SH-SY5Y (cell line): Measurements from ENCODE around the gene IARS1.

Source experiments
- GATA2 ChIP-seq: IDR thresholded peaks from 2 replicates; pipeline ENCODE4 v1.6.1; 2011; ENCODE audit warnings: mild to moderate bottlenecking, low read depth, low read length
- GATA3 ChIP-seq: IDR thresholded peaks from 2 replicates; pipeline ENCODE4 v1.6.1; 2011; ENCODE audit warnings: low read depth, mild to moderate bottlenecking, low read length, moderate library complexity

The IARS1 gene

DNA sequence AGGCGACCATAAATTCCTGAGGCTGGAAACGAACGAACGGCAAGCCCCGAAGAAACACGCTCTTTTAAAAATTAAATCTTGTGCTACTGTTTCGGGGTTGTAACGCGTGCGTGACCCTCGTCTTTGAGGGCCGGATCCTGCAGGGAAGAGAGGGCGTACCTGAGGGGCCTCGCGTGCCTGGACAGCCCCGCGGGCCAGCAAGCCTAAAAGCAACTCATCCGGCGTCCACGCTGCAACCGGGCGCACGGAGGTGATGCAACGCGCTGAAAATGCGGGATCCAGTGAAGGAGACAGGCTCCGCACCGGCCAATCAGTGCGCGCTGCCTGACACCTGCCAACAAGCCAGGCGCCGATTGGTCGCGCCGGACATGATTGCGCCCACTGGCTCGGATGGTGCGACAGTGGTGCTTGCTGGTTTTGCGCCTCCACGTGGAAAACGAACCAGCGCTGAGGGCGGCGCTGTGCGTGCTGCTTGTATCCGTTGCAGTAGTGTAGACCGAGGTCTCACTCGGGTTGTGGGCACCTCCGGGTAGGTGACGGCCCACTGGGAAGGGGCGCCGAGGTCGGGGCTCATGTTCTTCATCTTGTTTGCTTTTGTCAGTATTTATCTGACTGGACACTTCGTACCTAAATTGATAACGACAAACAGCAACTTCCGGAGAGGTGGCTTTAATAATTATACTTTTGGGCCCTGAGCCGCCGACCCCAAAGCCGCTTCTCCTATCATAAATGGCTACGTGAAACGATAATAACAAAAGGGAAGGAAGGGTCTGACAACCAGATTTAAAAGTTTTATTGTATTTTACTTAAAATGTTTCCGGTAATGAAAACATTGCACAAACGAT lies at the start of gene IARS1:
Gene IARS1, minus strand, starts transcription at position 246 of the 845 bp plus-strand sequence. CDS start 4,278 bp downstream, outside the sequence.
- TF ChIP-seq GATA2: no peak
- no peak for TF ChIP-seq GATA3

DNA sequence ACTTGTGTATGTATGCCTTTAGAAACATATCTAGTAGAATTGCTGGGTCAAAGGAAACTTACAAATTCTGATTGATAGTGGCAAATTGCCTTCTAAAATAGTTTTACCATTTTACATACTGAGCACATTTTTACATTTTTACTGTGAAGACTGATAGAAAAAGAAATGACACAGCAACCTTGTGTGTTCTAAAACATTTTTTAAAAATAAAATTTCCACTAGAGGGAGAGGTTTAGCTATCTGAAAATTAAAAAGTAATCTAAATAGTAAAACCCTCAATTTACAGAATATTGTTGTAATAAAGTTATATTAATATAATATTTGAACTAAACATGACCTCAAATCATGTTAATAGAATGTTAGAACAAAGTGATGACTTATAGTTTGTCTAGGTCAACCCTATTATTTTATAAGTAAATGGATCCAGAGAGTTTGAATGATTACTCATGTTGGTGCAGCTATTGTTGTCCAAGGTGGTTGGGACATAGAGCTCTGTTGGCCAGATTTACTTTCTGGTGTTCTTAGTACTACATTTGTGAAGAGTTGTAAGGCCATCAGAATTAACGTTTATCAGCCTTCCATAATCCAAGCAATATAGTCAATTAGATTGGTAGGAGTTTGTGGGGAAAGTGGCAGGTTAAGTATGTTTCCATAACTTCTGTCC lies 49.5 kb upstream of the IARS1 start:
- TF ChIP-seq GATA2: no peak
- TF ChIP-seq GATA3: no peak

DNA sequence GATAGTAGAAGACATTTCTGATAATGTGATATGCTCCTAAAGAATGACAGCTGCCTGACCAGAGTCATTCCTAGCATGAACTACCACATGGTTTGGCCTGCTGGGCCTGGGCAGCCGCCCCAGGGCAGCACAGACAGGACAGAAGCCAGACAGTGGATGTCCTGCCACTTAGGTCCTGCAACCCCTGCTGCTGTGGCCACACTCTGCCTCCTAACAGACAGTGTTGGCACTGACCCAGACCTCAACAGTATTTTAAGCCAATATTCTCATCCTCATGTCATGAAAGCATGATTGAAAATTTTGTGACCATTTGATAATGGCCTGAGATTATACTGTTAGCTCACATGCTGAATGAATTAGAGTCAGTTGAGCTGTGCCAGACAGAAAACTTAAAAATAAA lies 48.1 kb upstream of the IARS1 start:
- peak; percentile 83 for TF ChIP-seq GATA3
- TF ChIP-seq GATA2: peak; percentile 86

DNA sequence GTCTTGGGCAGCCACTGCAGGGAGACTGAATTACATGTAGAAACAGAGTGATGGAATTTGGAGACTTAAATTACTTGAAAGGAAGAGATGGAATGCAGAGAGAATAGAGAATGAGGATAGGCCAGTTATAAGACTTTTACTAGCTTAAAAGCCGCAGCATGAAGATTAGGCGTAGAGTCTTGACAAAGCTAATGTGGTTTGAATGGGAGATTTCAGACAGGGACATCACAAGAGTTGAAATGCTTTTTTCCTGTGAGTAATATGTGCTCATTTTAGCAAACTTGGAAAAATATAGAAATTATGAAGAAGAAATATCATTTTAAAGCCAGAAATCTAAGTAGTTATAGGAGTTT lies 39.8 kb upstream of the IARS1 start:
- TF ChIP-seq GATA3 (peak; percentile 6; the same call in 1 of the 2 replicates), GATA2 (no peak)

DNA sequence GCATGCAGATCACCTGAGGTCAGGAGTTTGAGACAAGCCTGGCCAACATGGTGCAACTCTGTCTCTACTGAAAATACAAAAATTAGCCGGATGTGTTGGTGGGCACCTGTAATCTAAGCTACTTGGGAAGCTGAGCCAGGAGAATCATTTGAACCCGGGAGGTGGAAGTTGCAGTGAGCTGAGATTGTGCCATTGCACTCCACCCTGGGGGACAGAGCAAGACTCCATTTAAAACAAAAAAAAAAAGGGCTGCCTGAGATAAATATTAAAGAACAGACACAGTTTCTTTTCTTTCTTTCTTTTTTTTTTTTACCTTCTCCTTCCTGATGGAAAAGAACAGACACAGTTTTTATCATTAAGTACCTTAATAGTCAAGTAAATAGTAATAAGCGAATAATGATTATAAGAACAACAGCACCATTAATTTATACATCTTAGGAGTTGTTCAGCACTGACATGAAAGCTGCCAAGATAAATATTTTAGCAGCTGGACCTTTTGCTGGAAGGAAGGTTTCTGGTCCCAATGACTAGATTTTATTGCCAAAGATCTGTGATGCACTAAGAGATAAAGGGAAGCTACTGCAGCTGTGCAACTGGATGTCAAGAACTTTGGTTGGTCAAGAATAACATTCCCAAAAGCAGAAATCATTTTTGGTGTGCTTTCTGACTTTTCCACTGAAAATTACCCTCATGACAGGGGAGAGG lies 39.2 kb upstream of the IARS1 start:
- peak; percentile 71; the same call in 1 of the 2 replicates for TF ChIP-seq GATA3
- peak; percentile 75 for TF ChIP-seq GATA2

DNA sequence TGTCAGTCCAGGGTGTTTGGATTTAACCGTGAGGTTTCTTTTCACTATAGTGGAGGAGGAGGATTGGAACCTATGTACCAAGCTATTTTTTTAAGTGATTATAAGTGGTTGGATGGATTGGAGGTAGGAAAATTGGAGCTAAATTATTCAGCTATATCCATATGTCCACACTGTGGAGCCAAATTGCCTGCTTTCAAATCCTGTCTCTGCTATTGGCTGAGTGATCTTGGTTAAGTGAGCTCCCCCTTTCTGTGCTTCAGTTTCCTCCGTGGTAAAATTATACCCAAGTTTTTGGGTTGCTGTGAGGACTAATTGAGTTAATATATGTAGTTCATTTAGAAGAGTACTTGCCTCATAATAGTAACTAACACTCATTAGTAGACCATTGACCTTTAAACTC lies 34.7 kb upstream of the IARS1 start:
- no peak for TF ChIP-seq GATA3
- no peak for TF ChIP-seq GATA2

DNA sequence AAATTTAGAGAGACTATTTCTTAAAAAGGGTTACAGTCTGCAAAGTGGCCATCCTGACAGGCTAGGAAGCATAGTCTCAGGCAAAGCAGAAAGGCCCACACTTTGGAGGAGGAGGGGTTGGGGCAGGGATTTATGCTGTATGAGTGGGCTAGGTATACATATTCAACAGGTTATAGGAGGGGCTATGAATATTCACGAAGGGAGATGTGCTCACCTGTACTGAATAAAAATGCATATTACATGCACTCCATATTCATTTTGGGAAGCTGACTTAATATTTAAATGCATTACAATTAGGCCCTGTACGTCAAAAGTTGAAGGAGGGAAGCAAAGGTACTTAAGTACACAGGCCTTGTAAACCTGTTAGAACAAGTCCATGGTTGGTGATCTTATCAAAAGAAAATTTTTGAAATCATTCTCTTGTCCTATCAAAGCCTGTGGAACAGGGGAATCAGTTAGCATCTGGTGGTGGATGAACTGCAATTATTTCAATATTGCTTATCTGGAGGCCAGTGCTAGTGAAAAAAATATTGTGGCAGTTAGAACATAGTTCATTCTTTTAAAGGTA lies 33.9 kb upstream of the IARS1 start:
- TF ChIP-seq GATA2 (no peak), GATA3 (no peak)

DNA sequence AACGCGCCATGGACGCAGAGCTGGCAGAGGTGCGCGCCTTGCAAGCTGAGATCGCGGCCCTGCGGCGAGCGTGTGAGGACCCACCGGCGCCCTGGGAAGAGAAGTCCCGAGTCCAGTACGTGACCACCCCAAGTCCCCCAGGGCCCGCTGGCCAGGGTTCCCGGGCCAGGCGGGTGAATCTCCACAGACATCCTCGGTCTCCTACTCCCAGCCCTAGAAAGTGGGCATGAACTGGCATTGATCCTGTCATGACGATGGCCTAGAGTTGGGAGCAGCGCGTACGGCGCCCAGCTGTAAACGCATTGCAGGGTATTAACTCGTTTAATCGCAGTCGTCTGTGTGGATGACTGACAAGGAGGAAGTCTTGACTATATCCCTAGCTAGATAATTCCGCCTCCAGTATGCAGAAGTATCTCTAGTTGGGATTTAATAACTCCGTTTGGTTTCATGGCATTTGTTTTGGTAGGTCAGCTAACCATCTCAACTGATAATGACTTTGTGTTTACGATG lies 32.5 kb upstream of the IARS1 start:
- TF ChIP-seq GATA2: no peak
- no peak for TF ChIP-seq GATA3

DNA sequence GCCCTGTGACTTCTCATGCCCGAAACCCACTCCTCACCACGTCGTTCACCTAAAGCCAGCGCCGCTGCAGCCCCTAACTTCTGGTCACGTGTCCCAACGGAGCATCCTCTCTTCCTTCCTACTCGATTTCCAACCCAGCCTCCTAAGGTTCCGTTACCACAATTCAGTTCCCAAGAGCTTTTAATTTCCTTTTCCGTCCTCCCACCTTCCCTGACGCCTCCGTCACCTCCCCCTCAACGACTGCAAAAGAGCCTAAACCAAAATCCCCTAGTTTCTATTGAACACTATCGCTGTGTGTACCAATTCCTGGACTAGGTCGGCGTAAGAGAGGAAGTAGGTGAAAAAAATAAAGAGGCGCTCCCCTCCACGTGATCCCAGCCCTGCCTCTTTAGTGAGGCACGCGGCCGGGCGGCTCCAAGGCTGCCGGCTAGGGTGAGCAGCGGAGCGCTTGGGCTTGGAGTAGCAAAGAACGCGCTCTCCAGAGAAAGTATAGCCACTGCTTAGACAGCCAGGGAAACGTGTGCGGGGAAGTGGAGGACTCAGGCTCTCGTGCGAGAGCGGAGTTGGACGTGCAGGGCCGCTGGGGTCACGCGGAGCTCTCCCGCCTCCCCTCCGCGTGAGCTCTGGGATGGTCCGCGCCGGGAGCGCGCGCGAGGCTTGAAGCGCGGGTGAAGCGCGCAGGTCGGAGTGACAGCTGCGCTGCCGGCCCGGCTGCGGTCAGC lies 31.9 kb upstream of the IARS1 start, which contains the start of the genes CENPP and NOL8:
Gene CENPP, plus strand, starts transcription at position 685 of the 722 bp plus-strand sequence.
Gene NOL8, minus strand, starts transcription at position 82 of the 722 bp plus-strand sequence. CDS start 1,189 bp downstream, outside the sequence.
- no peak for TF ChIP-seq GATA3
- no peak for TF ChIP-seq GATA2

DNA sequence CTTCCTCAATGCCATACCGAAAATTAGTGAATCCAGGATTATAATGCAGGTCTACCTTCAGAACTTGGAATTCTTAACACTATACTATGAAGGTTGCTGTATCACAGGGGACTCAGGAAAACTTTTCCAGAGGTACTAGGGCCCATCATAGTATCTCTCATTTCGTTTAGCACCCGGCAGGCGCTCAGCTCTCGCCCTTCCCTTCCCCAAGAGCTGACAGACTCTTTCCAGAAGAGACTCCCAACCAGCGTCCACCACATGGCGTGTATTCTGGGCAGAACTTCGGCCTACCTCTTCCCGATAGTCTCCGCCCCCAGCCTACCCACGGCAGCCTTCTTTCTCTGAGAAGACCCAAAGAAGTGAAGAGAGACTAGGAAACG lies 31.4 kb upstream of the IARS1 start:
- TF ChIP-seq GATA2: no peak
- TF ChIP-seq GATA3: no peak

DNA sequence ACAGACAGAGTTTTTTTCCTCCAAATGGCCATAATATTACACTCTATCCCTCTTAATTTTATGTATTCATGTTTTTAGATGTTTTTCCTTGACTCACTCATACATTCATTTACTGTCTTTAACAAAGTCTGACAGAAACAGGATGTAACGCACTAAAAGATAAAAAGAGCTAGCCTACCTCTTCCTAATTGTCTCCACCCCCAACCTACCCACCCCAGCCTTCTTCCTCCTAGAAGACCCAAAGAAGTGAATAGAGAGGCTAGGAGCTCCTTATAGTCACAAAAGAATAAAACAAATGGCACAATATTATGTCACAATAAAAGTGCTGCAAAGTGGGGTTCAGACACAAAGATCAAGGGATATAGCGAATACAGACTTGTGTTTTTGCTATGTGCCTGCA lies 30.9 kb upstream of the IARS1 start:
- TF ChIP-seq GATA3 (no peak), GATA2 (no peak)

DNA sequence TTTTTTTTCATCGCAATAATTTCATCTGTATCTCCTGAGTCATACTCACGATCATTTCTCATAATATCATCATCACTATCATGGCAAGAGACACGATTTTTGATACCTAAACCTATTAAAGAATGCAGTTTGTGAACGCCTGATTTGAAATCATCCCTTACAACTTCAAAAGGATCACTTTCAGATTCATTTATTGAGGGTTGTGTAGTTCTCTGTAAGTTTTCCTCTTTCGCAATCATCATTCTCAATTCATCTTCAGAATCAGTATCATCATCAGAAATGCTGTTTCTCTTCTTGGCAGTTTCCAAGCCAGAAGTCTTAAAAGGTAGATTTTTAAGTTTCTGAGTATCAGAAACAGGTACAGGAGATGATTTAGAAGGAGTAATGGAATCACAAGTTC lies 22.0 kb upstream of the IARS1 start:
- no peak for TF ChIP-seq GATA2
- TF ChIP-seq GATA3: no peak

DNA sequence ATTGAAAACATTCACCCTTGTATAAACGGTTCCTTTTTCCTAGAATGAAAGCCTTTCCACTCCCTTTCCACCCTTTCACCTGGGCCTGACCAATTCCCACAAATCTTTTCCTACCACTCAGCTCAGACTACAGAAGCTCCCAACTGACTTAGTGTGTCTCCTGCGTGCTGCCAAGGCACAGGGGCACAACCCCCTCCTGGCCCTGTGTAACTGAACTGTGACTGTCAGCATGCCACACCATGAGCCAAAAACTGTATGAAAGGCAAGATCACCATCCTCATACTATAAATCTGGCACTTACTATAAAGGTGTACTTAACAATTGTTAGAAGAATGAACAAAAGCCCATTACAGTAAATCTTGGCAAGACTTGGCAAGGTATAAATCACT lies 20.1 kb upstream of the IARS1 start:
- TF ChIP-seq GATA3: no peak
- no peak for TF ChIP-seq GATA2
